T-cell (primary cell): ENCODE data around the gene MRM2. TPM values are rescaled to one million over a fixed set of nuclear protein-coding genes. Genes with fewer than 3 reads are reported as not detected.

Experiments
- ATAC-seq, 4 experiments: fragments of 200-7000 bp in 3 of 4; fragments of 150-1000 bp in 1 of 4; cut with Tn5 transposase; replicated peaks in 1 of 4; 1 replicate in 3 of 4; 2 replicates in 1 of 4; pipeline ENCODE4 v1.10.0; 2021; ENCODE audit warnings: moderate library complexity in 3 of 4, mild to moderate bottlenecking in 2 of 4, moderate number of reproducible peaks in 1 of 4
- CTCF ChIA-PET, 2 donors: fragments of 300-600 bp; sonication (Branson Sonifier 250); formaldehyde crosslinking; loops; one replicate each; lab custom pipeline; 2022; ENCODE audit warnings: antibody characterized with exemption in 2 of 2; lab: Charles Lee
- POLR2A ChIA-PET, 2 donors: fragments of 300-600 bp; sonication (Branson Sonifier 250); formaldehyde crosslinking; loops; one replicate each; lab custom pipeline; 2022; ENCODE audit warnings: antibody characterized with exemption in 2 of 2; lab: Charles Lee
- DNase-seq, 35 experiments: peaks; one replicate each; pipeline versions ENCODE4 v3.0.0 to v3.0.0-alpha.2; 2013 to 2023
- H3K27ac ChIP-seq: one replicate; pipeline ENCODE4 v1.5.1; 2013; ENCODE audit warnings: low read length
- H3K27me3 ChIP-seq, 2 experiments: replicated peaks in 1 of 2; 1 replicate in 1 of 2; 2 replicates in 1 of 2; pipeline versions ENCODE4 v1.6.1 to v1.7.0; 2013; ENCODE audit warnings: low read length in 1 of 2, mixed read lengths in 1 of 2; ENCODE audit not compliant: control insufficient read depth in 2 of 2, insufficient read depth in 2 of 2; ENCODE audit errors: extremely low read depth in 1 of 2
- H3K36me3 ChIP-seq, 2 donors: 1 replicate in 1 of 2; 2 replicates in 1 of 2; pipeline versions ENCODE4 v1.6.1 to v1.7.0; 2013; ENCODE audit warnings: low read length in 1 of 2; ENCODE audit not compliant: control insufficient read depth in 2 of 2, insufficient read depth in 1 of 2; ENCODE audit errors: extremely low read depth in 1 of 2
- H3K4me1 ChIP-seq, 2 experiments: 1 replicate in 1 of 2; 2 replicates in 1 of 2; pipeline versions ENCODE4 v1.6.1 to v1.7.0; 2013; ENCODE audit warnings: low read length in 2 of 2, mixed read lengths in 1 of 2; ENCODE audit not compliant: insufficient read depth in 2 of 2, control insufficient read depth in 1 of 2; ENCODE audit errors: extremely low read depth in 1 of 2
- H3K4me3 ChIP-seq, 2 donors: 1 replicate in 1 of 2; 2 replicates in 1 of 2; pipeline versions ENCODE4 v1.5.1 to v1.7.0; 2013; ENCODE audit warnings: mild to moderate bottlenecking in 2 of 2, low read length in 1 of 2, moderate library complexity in 1 of 2; ENCODE audit not compliant: control insufficient read depth in 1 of 2; ENCODE audit errors: extremely low read depth in 1 of 2
- H3K9me3 ChIP-seq: 2 replicates; pipeline ENCODE4 v1.7.0; 2013
- H3K27ac Mint-ChIP-seq, 2 donors: one replicate each; pipeline ENCODE4 v1.8.0; 2020 to 2021; ENCODE audit warnings: mild to moderate bottlenecking in 2 of 2, mixed read lengths in 2 of 2
- H3K27me3 Mint-ChIP-seq, 2 donors: one replicate each; pipeline ENCODE4 v1.8.0; 2021 to 2022; ENCODE audit warnings: mixed read lengths in 2 of 2
- H3K36me3 Mint-ChIP-seq: one replicate; pipeline ENCODE4 v1.8.0; 2021; ENCODE audit warnings: mixed read lengths
- H3K4me1 Mint-ChIP-seq, 3 donors: one replicate each; pipeline ENCODE4 v1.8.0; 2020 to 2022; ENCODE audit warnings: mixed read lengths in 3 of 3, mild to moderate bottlenecking in 1 of 3
- H3K4me3 Mint-ChIP-seq, 3 donors: one replicate each; pipeline ENCODE4 v1.8.0; 2020 to 2022; ENCODE audit warnings: mild to moderate bottlenecking in 3 of 3, mixed read lengths in 3 of 3, moderate library complexity in 3 of 3
- H3K9me3 Mint-ChIP-seq, 3 donors: one replicate each; pipeline ENCODE4 v1.8.0; 2020 to 2022; ENCODE audit warnings: mixed read lengths in 3 of 3
- WGBS: methylation state at CpG from one replicate; pipeline ENCODE4 v1.1.5; 2013; ENCODE audit warnings: missing lambda C conversion rate; ENCODE audit not compliant: insufficient coverage; 5-methylcytosine and 5-hydroxymethylcytosine counted together
- total RNA-seq, 35 experiments: library from RNA in 6 of 35; stranded (reverse) in 6 of 35; fragments of 120-200 nt in 1 of 35; gene quantifications; one replicate each; pipeline versions ENCODE4 v1.2.1 to v1.2.4 and lab custom pipeline; 2013 to 2026

The MRM2 gene
- total RNA-seq, 5 donors from 2014 or later (not counting 1 experiment from before 2014, with no cell fraction given), result 6.5 to 20.0 (median 17.9) TPM

GRCh38 chr7:2201686-2202360 is 40.2 kb downstream of the MRM2 start:
- no peaks in the 10 kb centered on the region for H3K27me3 ChIP-seq
- H3K4me1 Mint-ChIP-seq, result no peaks in the 10 kb centered on the region
- ChIA-PET CTCF (interaction anchor here in 1 of 2 donors (0.6 kb wide), 1 partner anchor 233 kb away, joined by 3 read pairs; no protein-coding TSS in a partner anchor), POLR2A (interaction anchor here in 1 of 2 donors (0.5 kb wide), 1 partner anchor 589 kb away, joined by 5 read pairs; no protein-coding TSS in a partner anchor)
- H3K27ac Mint-ChIP-seq, result no peak overlapping the region
- H3K27me3 Mint-ChIP-seq, result no peaks in the 10 kb centered on the region
- H3K4me3 Mint-ChIP-seq, result no peak overlapping the region
- H3K4me1 ChIP-seq, result no peaks in the 10 kb centered on the region
- no peaks in the 10 kb centered on the region for H3K9me3 ChIP-seq
- no peaks in the 10 kb centered on the region for H3K9me3 Mint-ChIP-seq
- peaks cover 31% of the 10 kb centered on the region for H3K36me3 Mint-ChIP-seq
- WGBS, result 96% methylated on average over 25 of the region's 31 CpGs
- no peak overlapping the region for H3K27ac ChIP-seq
- peaks cover 12 to 15% of the 10 kb centered on the region in 2 donors for H3K36me3 ChIP-seq
- no peak for ATAC-seq
- no peak for DNase-seq
- no peak overlapping the region for H3K4me3 ChIP-seq

GRCh38 chr7:2201128-2201527 is 40.9 kb downstream of the MRM2 start:
- DNase-seq, result no peak
- H3K9me3 Mint-ChIP-seq, result no peaks in the 10 kb centered on the region
- H3K27ac ChIP-seq, result no peak overlapping the region
- no peaks in the 10 kb centered on the region for H3K9me3 ChIP-seq
- H3K4me3 Mint-ChIP-seq, result no peak overlapping the region
- H3K4me1 ChIP-seq, result no peaks in the 10 kb centered on the region
- ChIA-PET POLR2A (interaction anchor here in 1 of 2 donors (0.5 kb wide), 1 partner anchor 589 kb away, joined by 5 read pairs; no protein-coding TSS in a partner anchor), CTCF (interaction anchor here (0.6 to 0.7 kb wide), 2 partner anchors 233 to 250 kb away, joined by 3 to 5 read pairs; no protein-coding TSS in a partner anchor)
- H3K36me3 Mint-ChIP-seq, result peaks cover 35% of the 10 kb centered on the region
- peaks cover 13 to 20% of the 10 kb centered on the region in 2 donors for H3K36me3 ChIP-seq
- no peaks in the 10 kb centered on the region for H3K27me3 ChIP-seq
- no peaks in the 10 kb centered on the region for H3K4me1 Mint-ChIP-seq
- H3K27me3 Mint-ChIP-seq, result no peaks in the 10 kb centered on the region
- no peak overlapping the region for H3K27ac Mint-ChIP-seq
- WGBS, result 94% methylated on average over 7 of the region's 10 CpGs
- no peak for ATAC-seq
- H3K4me3 ChIP-seq, result no peak overlapping the region

GRCh38 chr7:2200584-2200980 is 41.4 kb downstream of the MRM2 start:
- no peaks in the 10 kb centered on the region for H3K4me1 Mint-ChIP-seq
- H3K27ac ChIP-seq, result no peak overlapping the region

GRCh38 chr7:2199956-2200583 is 41.9 kb downstream of the MRM2 start:
- POLR2A ChIA-PET, result no interaction called here
- Histone ChIP-seq H3K9me3 (no peaks in the 10 kb centered on the region), H3K27ac (no peak overlapping the region), H3K4me1 (no peaks in the 10 kb centered on the region), H3K27me3 (no peaks in the 10 kb centered on the region), H3K4me3 (no peak overlapping the region), H3K36me3 (peaks cover 16 to 18% of the 10 kb centered on the region in 2 donors)
- no peaks in the 10 kb centered on the region for H3K27me3 Mint-ChIP-seq
- H3K4me1 Mint-ChIP-seq, result no peaks in the 10 kb centered on the region
- DNase-seq (no peak), ATAC-seq (no peak)
- WGBS, result 97% methylated on average over 12 of the region's 25 CpGs
- H3K9me3 Mint-ChIP-seq, result no peaks in the 10 kb centered on the region
- peaks cover 44% of the 10 kb centered on the region for H3K36me3 Mint-ChIP-seq
- H3K27ac Mint-ChIP-seq, result no peak overlapping the region
- H3K4me3 Mint-ChIP-seq, result no peak overlapping the region
- CTCF ChIA-PET, result interaction anchor here in 1 of 2 donors (0.7 kb wide), 1 partner anchor 251 kb away, joined by 5 read pairs; no protein-coding TSS in a partner anchor

More at GRCh38 chr7:2200584-2200980, 41.4 kb downstream of the MRM2 start:
- Mint-ChIP-seq H3K27me3 (no peaks in the 10 kb centered on the region), H3K4me3 (no peak overlapping the region), H3K27ac (no peak overlapping the region), H3K9me3 (no peaks in the 10 kb centered on the region), H3K36me3 (peaks cover 39% of the 10 kb centered on the region)
- DNase-seq (no peak), ATAC-seq (no peak)
- peaks cover 18 to 21% of the 10 kb centered on the region in 2 donors for H3K36me3 ChIP-seq
- H3K27me3 ChIP-seq, result no peaks in the 10 kb centered on the region
- H3K4me3 ChIP-seq, result no peak overlapping the region
- H3K4me1 ChIP-seq, result no peaks in the 10 kb centered on the region
- over 99% methylated on average over 17 of the region's 18 CpGs for WGBS
- no peaks in the 10 kb centered on the region for H3K9me3 ChIP-seq
- POLR2A ChIA-PET, result no interaction called here
- CTCF ChIA-PET, result interaction anchor here in 1 of 2 donors (0.7 kb wide), 1 partner anchor 251 kb away, joined by 5 read pairs; no protein-coding TSS in a partner anchor

GRCh38 chr7:2199528-2199927 is 42.5 kb downstream of the MRM2 start:
- peaks cover 45% of the 10 kb centered on the region for H3K36me3 Mint-ChIP-seq
- no peaks in the 10 kb centered on the region for H3K27me3 Mint-ChIP-seq
- no peaks in the 10 kb centered on the region for H3K27me3 ChIP-seq
- H3K9me3 Mint-ChIP-seq, result no peaks in the 10 kb centered on the region
- no peaks in the 10 kb centered on the region for H3K4me1 ChIP-seq
- H3K27ac Mint-ChIP-seq, result no peak overlapping the region
- H3K4me3 Mint-ChIP-seq, result no peak overlapping the region
- no peak for ATAC-seq
- no peak for DNase-seq
- peaks cover 16 to 18% of the 10 kb centered on the region in 2 donors for H3K36me3 ChIP-seq
- H3K4me3 ChIP-seq, result no peak overlapping the region
- CTCF ChIA-PET, result no interaction called here
- no peaks in the 10 kb centered on the region for H3K4me1 Mint-ChIP-seq
- 96% methylated on average over 13 of the region's 16 CpGs for WGBS
- H3K27ac ChIP-seq, result no peak overlapping the region
- H3K9me3 ChIP-seq, result no peaks in the 10 kb centered on the region
- POLR2A ChIA-PET, result no interaction called here

- CTCF ChIA-PET, result no interaction called here
- peaks cover 45% of the 10 kb centered on the region for H3K36me3 Mint-ChIP-seq
- no peak overlapping the region for H3K4me3 Mint-ChIP-seq
These were observed 43.2 kb downstream of the MRM2 start for GRCh38 chr7:2198760-2199159.

More at GRCh38 chr7:2198760-2199159, 43.2 kb downstream of the MRM2 start:
- DNase-seq (no peak), ATAC-seq (no peak)
- Histone ChIP-seq H3K4me3 (no peak overlapping the region), H3K36me3 (peaks cover 14 to 18% of the 10 kb centered on the region in 2 donors), H3K9me3 (no peaks in the 10 kb centered on the region), H3K27ac (no peak overlapping the region), H3K4me1 (no peaks in the 10 kb centered on the region), H3K27me3 (no peaks in the 10 kb centered on the region)
- Mint-ChIP-seq H3K27ac (no peak overlapping the region), H3K4me1 (no peaks in the 10 kb centered on the region), H3K9me3 (no peaks in the 10 kb centered on the region), H3K27me3 (no peaks in the 10 kb centered on the region)
- WGBS, result 93% methylated on average over 9 of the region's 10 CpGs
- POLR2A ChIA-PET, result no interaction called here
